T-helper 22 cell (primary cell): Measurements from ENCODE around the gene GSE1.

Source experiments
- DNase-seq: peaks from one replicate; pipeline ENCODE4 v3.0.0-alpha.2; 2020; ENCODE audit warnings: low read depth

GSE1 gene

GRCh38 chr16:85574672-85575475 lies 38.2 kb upstream of the GSE1 start:
- DNase-seq = no peak

- no peak for DNase-seq
These were observed 37.2 kb upstream of the GSE1 start for GRCh38 chr16:85575920-85576319.

- no peak for DNase-seq
These were observed 36.2 kb upstream of the GSE1 start for GRCh38 chr16:85576944-85577343.

GRCh38 chr16:85577899-85578598 lies 35.1 kb upstream of the GSE1 start:
- no peak for DNase-seq

- no peak for DNase-seq
These were observed 34.5 kb upstream of the GSE1 start for GRCh38 chr16:85578599-85578948.

- no peak for DNase-seq
These were observed 33.9 kb upstream of the GSE1 start for GRCh38 chr16:85579191-85579590.

- no peak for DNase-seq
These were observed 33.1 kb upstream of the GSE1 start for GRCh38 chr16:85579923-85580580.

GRCh38 chr16:85580684-85581083 lies 32.4 kb upstream of the GSE1 start:
- no peak for DNase-seq

GRCh38 chr16:85582229-85582991 lies 30.7 kb upstream of the GSE1 start:
- DNase-seq = no peak

GRCh38 chr16:85583491-85584181 lies 29.5 kb upstream of the GSE1 start:
- no peak for DNase-seq

- DNase-seq = no peak
These were observed 28.9 kb upstream of the GSE1 start for GRCh38 chr16:85584267-85584666.

GRCh38 chr16:85584819-85585282 lies 28.3 kb upstream of the GSE1 start:
- DNase-seq = no peak

GRCh38 chr16:85585711-85586110 lies 27.4 kb upstream of the GSE1 start:
- DNase-seq = no peak

- no peak for DNase-seq
These were observed 26.6 kb upstream of the GSE1 start for GRCh38 chr16:85586380-85587104.

GRCh38 chr16:85587762-85588556 lies 25.2 kb upstream of the GSE1 start:
- no peak for DNase-seq

- DNase-seq = no peak
These were observed 24.3 kb upstream of the GSE1 start for GRCh38 chr16:85588562-85589503.

- no peak for DNase-seq
These were observed 23.2 kb upstream of the GSE1 start for GRCh38 chr16:85589688-85590505.

GRCh38 chr16:85590506-85590832 lies 22.7 kb upstream of the GSE1 start:
- DNase-seq = no peak
